DMS 273 (cell line): ENCODE measurements around the gene MTARC2.

Experiments used
- DNase-seq: peaks from one replicate; lab custom pipeline; 2025; ENCODE audit not compliant: unreplicated experiment; lab: John Stamatoyannopoulos, UW

The MTARC2 gene

GRCh38 chr1:220767312-220768125 is 19.4 kb downstream of the MTARC2 start:
- no peak for DNase-seq

GRCh38 chr1:220768126-220768601 is 20.0 kb downstream of the MTARC2 start:
- DNase-seq: no peak

GRCh38 chr1:220769205-220769604 is 21.1 kb downstream of the MTARC2 start:
- DNase-seq: no peak

- no peak for DNase-seq
Observed at GRCh38 chr1:220770245-220770913, 22.3 kb downstream of the MTARC2 start.

GRCh38 chr1:220772846-220773245 is 24.7 kb downstream of the MTARC2 start:
- DNase-seq: no peak

GRCh38 chr1:220775240-220775853 is 27.2 kb downstream of the MTARC2 start:
- DNase-seq: peak; percentile 46

GRCh38 chr1:220776254-220776653 is 28.1 kb downstream of the MTARC2 start:
- no peak for DNase-seq

- peak; percentile 89 for DNase-seq
Observed at GRCh38 chr1:220776720-220777326, 28.7 kb downstream of the MTARC2 start.

- DNase-seq: no peak
Observed at GRCh38 chr1:220783453-220783852, 35.3 kb downstream of the MTARC2 start.

- DNase-seq: no peak
Observed at GRCh38 chr1:220784751-220785150, 36.6 kb downstream of the MTARC2 start.

GRCh38 chr1:220785166-220786056 is 37.3 kb downstream of the MTARC2 start:
- peak; percentile 14 for DNase-seq

- DNase-seq: peak; percentile 63
Observed at GRCh38 chr1:220786057-220786336, 37.9 kb downstream of the MTARC2 start.

GRCh38 chr1:220786337-220787068 is 38.4 kb downstream of the MTARC2 start, which contains the start of gene MTARC1:
Gene MTARC1, plus strand, starts transcription at chr1:220786913. Its CDS starts 32 bp downstream, at chr1:220786945.
- peak; percentile 89 for DNase-seq

GRCh38 chr1:220787069-220787619 is 39.0 kb downstream of the MTARC2 start:
- peak; percentile 65 for DNase-seq

GRCh38 chr1:220788900-220789299 is 40.8 kb downstream of the MTARC2 start:
- no peak for DNase-seq

GRCh38 chr1:220789532-220790147 is 41.5 kb downstream of the MTARC2 start:
- DNase-seq: no peak

- DNase-seq: peak; percentile 48
Observed at GRCh38 chr1:220791285-220791684, 43.2 kb downstream of the MTARC2 start.

- peak; percentile 6 for DNase-seq
Observed at GRCh38 chr1:220791956-220792355, 43.8 kb downstream of the MTARC2 start.

- no peak for DNase-seq
Observed at GRCh38 chr1:220796530-220796929, 48.4 kb downstream of the MTARC2 start.
